Stimulated activated effector memory CD8-positive, alpha-beta T cell treated with anti-CD3 and anti-CD28 coated beads, Interleukin-12 subunit alpha, Interleukin-12 subunit beta, amount 100 ng/mL, for 72 hours (primary cell): ENCODE results near the gene PPP4R4.
"Not testable (repeated sequence)": the region's sequence is repeated elsewhere in the genome, so short reads cannot be mapped to it uniquely, and the experiment has no call there.

Experiments
- ATAC-seq: fragments of 150-1000 bp; cut with Tn5 transposase; 2 replicates; pipeline ENCODE4 v1.10.0; 2021
- DNase-seq, 2 donors: peaks; one replicate each; pipeline ENCODE4 v3.0.0; 2021 to 2022; ENCODE audit warnings: low spot score in 2 of 2
- H3K27ac Mint-ChIP-seq: one replicate; pipeline ENCODE4 v1.8.0; 2022; ENCODE audit warnings: mild to moderate bottlenecking, mixed read lengths
- H3K36me3 Mint-ChIP-seq: one replicate; pipeline ENCODE4 v1.8.0; 2022; ENCODE audit warnings: mild to moderate bottlenecking, mixed read lengths
- H3K4me1 Mint-ChIP-seq: one replicate; pipeline ENCODE4 v1.8.0; 2022; ENCODE audit warnings: mixed read lengths
- H3K4me3 Mint-ChIP-seq: one replicate; pipeline ENCODE4 v1.8.0; 2022; ENCODE audit warnings: mild to moderate bottlenecking, mixed read lengths
- H3K9me3 Mint-ChIP-seq: one replicate; pipeline ENCODE4 v1.8.0; 2022; ENCODE audit warnings: mixed read lengths

PPP4R4 gene

DNA sequence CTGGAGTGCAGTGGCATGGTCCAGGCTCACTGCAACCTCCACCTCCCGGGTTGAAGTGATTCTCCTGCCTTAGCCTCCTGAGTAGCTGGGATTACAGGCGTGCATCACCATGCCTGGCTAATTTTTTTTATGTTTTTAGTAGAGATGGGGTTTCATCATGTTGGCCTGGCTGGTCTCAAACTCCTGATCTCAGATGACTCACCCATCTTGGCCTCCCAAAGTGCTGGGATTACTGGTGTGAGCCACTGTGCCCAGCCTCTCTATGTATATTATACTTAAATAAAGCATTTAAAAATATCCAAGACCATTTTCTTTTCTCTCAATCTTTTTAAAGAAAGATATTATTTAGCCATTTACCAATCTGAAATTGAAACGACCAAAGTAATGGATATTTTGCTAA, 90.1 kb downstream of the PPP4R4 start:
- not testable (repeated sequence) for DNase-seq, H3K36me3 Mint-ChIP-seq, H3K27ac Mint-ChIP-seq, ATAC-seq, H3K4me3 Mint-ChIP-seq, H3K4me1 Mint-ChIP-seq
- H3K9me3 Mint-ChIP-seq = peaks cover 10% of the 10 kb centered on the region

DNA sequence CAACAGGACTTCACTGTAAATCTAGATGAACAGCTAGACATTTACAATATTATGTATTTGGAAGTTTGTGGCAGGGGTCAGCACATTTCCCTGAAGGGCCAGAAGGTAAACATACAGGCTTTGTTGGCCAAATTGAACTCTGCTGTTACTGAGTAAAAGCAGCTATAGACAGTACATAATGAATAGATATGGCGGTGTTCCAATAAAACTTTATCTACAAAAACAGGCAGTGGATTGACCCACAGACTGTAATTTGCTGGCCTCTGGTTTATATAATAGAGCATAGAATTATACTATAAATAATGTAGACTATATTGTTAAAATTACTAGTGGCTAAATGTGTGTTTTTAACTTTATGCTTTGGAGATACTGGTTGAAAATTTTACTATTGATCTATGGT, 93.2 kb downstream of the PPP4R4 start:
- no peaks in the 10 kb centered on the region for H3K4me1 Mint-ChIP-seq
- H3K27ac Mint-ChIP-seq = no peak overlapping the region
- H3K36me3 Mint-ChIP-seq = no peaks in the 10 kb centered on the region
- DNase-seq (no peak), ATAC-seq (no peak)
- no peak overlapping the region for H3K4me3 Mint-ChIP-seq
- peaks cover 8% of the 10 kb centered on the region for H3K9me3 Mint-ChIP-seq

DNA sequence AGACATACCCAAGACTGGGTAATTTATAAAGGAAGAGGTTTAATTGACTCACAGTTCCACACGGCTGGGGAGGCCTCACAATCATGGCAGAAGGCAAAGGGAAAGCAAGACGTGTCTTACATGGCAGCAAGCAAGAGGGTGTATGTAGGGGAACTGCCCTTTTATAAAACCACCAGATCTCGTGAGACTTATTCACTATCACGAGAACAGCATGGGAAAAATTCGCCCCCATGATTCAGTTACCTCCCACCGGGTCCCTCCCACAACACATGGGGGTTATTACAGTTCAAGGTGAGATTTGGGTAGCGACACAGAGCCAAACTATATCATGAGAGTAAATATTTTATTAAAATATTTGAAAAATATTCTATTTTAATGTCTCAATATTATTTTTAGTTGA, 94.5 kb downstream of the PPP4R4 start:
- not testable (repeated sequence) for DNase-seq, H3K4me1 Mint-ChIP-seq, H3K9me3 Mint-ChIP-seq, H3K4me3 Mint-ChIP-seq, H3K36me3 Mint-ChIP-seq, ATAC-seq, H3K27ac Mint-ChIP-seq

DNA sequence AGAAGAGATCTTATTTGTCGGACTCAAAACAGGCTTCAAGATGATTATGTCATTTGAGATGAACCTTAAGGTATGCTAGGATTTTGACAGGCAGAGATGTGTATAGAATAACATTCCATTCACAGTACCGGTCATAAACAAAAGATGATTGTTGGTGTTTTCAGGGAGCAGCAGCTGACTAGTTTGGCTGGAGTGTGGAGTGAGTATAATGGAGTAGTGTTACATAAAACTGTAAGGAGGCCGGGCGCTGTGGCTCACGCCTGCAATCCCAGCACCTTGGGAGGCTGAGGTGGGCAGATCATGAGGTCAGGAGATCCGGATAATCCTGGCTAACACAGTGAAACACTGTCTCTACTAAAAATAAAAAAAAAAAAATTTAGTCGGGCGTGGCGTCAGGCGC, 95.0 kb downstream of the PPP4R4 start:
- Mint-ChIP-seq H3K27ac (no peak overlapping the region), H3K9me3 (no peaks in the 10 kb centered on the region), H3K36me3 (no peaks in the 10 kb centered on the region), H3K4me1 (no peaks in the 10 kb centered on the region), H3K4me3 (no peak overlapping the region)
- DNase-seq = no peak
- ATAC-seq = no peak

DNA sequence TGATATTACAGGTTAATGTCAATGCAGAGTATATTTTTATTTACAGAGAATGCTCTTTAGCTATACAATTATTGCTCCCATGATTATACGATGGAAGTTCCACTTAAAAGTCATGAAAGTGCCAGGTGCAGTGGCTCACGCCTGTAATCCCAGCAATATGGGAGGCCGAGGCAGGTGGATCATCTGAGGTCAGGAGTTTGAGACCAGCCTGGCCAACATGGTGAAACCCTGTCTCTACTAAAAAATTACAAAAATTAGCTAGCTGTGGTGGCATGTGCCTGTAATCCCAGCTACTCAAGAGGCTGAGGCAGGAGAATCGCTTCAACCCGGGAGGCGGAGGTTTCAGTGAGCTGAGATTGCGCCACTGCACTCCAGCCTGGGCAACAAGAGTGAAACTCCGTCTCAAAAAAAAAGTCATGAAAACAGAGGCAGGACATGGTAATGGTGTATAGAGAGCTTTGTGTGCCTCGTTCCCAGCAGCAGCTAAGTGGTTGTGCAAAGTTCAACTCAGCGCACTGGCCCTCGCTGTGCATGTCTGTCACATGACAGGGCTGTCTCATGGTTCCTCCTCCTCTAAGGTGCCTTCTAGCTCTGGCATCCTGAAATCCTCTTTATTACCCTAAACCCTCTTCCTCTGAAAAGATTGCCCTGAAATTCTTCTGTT, 102.9 kb downstream of the PPP4R4 start:
- not testable (repeated sequence) for H3K36me3 Mint-ChIP-seq, H3K9me3 Mint-ChIP-seq, ATAC-seq, H3K27ac Mint-ChIP-seq, H3K4me3 Mint-ChIP-seq, DNase-seq, H3K4me1 Mint-ChIP-seq

DNA sequence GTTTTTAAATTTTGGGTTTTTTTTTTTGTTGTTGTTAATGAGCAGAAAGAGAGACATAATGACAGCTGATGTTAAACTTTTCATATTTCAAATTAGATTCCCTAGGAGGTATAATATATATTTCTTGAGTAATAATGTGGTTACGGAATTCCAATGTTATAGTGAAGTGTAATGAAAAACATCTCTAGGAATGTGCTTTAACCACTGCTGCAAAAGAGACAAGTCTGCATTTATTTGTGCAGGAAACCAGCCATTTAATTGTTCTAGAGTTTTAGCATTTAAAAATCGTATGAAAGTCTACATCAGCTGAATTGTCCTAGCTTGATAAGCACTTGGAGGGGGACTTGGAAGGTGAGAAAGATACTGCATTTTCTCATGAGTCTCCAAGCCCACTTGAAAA, 104.6 kb downstream of the PPP4R4 start:
- no peaks in the 10 kb centered on the region for H3K9me3 Mint-ChIP-seq
- H3K4me3 Mint-ChIP-seq = no peak overlapping the region
- no peaks in the 10 kb centered on the region for H3K4me1 Mint-ChIP-seq
- DNase-seq (no peak), ATAC-seq (no peak)
- H3K36me3 Mint-ChIP-seq = no peaks in the 10 kb centered on the region
- H3K27ac Mint-ChIP-seq = no peak overlapping the region

DNA sequence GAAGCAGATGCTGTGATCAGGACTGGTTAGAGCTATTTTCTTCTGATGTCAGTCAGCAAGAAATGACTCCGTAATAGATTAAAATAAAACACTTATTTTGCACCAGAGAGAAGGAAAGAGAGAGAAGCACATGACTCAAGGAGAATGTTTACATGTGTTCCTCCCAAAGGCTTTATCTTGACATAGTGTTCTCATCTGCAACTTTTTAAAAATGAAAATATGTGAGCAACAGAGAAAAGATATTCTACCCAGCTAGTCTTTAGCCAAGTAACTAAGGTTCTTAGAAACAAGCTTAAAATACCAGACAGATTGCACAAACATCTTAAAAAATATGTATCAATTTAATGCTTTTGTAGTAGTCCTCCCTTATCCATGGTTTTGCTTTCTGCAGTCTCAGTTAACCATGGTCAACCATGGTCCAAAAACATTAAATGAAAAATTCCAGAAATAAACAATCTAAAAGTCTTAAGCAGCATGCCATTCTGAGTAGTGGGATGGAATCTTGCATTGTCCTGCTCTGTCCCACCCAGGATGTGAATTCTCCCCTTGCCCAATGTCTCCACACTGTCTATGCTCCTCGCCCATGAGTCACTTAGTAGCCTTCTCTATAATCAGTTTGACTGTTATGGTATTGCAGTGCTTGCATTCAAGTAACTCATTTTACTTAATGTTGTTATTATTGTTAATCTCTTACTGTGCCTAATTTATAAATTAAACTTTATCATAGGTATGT, 109.0 kb downstream of the PPP4R4 start:
- H3K9me3 Mint-ChIP-seq = no peaks in the 10 kb centered on the region
- H3K27ac Mint-ChIP-seq = no peak overlapping the region
- ATAC-seq (no peak), DNase-seq (no peak)
- no peaks in the 10 kb centered on the region for H3K36me3 Mint-ChIP-seq
- no peaks in the 10 kb centered on the region for H3K4me1 Mint-ChIP-seq
- H3K4me3 Mint-ChIP-seq = no peak overlapping the region

DNA sequence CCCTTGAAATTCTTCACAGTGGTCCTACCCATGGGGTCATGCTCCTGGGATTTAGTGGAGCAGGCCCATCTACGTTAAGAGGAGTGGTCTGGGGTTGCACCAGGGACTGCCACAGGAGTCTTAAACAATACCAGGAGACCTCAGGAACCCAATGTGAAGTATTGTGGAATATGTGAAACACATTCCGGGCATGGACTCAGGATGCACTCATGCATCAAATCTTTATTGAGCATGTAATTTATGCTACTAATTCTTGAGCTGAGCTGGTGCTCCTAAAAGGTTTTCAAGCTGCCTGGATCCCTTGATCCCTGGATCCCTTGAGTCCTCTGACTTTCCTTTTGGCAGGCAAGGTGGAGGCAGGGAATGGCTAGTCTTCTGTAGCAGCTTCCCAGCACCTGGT, 110.1 kb downstream of the PPP4R4 start:
- DNase-seq = no peak
- Mint-ChIP-seq H3K36me3 (no peaks in the 10 kb centered on the region), H3K4me3 (no peak overlapping the region), H3K4me1 (no peaks in the 10 kb centered on the region), H3K9me3 (no peaks in the 10 kb centered on the region), H3K27ac (no peak overlapping the region)
- no peak for ATAC-seq

DNA sequence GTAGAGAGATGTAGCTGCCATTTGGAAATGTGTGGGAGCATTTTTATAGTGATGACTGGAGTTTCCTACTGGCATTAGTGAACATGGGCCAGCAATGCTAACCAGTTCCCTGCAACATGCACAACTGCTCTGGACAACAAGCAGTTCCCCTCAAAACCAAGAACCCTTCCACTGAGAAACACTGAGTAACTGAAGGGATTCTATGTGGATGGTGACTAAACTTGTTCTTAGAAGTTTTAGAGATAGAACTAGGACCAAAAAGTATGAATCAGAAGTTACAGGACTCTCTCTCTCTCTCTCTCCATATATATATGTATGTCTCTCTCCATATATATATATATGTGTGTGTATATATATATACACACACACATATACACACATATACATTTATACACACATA, 111.0 kb downstream of the PPP4R4 start:
- Mint-ChIP-seq H3K9me3 (no peaks in the 10 kb centered on the region), H3K4me3 (no peak overlapping the region), H3K27ac (no peak overlapping the region), H3K4me1 (no peaks in the 10 kb centered on the region), H3K36me3 (no peaks in the 10 kb centered on the region)
- ATAC-seq (peak; percentile 43), DNase-seq (no peak)

DNA sequence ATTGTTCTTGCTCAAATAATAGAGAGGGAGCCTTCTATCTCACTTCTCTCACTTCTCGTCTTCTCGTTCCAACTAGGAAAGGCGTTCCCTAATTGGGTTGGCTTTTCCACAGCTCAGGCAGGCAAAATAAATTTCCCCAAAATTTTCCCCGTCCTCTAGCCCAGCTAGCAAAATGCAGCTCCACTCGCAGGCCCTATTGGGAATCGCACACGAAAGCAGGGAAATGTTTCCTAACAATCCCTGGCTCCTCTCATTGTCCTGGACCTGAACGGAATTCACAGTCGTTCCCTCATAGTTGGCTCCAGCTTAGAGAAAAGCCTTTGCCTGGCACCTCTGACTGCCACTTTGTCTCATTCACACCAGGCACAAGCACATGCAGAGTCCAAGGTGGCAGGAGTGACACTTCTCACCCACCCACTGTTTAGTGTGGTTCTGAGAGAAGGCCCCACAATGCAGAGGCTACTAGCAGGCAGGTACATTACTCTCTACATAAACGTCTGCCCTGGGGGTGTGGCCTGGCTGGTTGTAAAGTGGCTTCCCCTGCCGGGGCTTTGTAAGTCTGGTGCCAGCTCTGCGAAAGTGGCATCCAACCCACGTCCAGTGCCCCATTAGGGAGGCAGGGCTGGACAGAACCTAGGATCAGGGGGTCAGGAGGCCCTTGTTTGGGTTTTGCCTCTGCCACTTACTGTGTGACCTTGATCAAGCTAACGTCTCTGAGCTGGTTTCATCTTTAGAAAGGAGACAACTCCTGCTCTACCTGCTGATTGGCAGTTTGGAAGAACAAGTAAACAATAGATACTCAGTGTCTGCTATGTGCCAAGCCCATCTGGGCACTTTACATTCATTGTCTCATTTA, 114.7 kb downstream of the PPP4R4 start:
- H3K4me3 Mint-ChIP-seq = no peak overlapping the region
- no peaks in the 10 kb centered on the region for H3K36me3 Mint-ChIP-seq
- DNase-seq = no peak
- no peak overlapping the region for H3K27ac Mint-ChIP-seq
- no peaks in the 10 kb centered on the region for H3K9me3 Mint-ChIP-seq
- no peak for ATAC-seq
- no peaks in the 10 kb centered on the region for H3K4me1 Mint-ChIP-seq

DNA sequence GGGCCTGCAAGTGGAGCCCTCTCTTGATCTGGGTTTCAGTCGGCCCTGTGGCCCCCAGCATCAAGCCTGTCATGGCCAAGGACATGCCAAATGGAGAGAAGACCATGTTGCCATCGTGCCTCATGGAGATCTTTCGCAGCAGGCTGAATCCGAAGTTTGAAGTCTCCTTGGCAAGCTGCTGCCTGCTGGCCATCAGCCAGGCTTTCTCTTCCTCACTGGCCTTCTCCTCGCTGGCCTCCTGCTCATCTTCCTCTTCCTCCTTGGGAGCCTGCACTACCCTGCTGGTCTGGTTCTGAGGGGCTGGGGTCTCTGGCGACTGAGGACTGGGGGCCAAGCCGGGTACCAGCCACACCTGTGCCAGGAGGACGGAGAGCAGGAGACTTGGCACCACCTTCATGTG, 116.1 kb downstream of the PPP4R4 start:
- no peak for ATAC-seq
- H3K36me3 Mint-ChIP-seq = no peaks in the 10 kb centered on the region
- H3K4me3 Mint-ChIP-seq = no peak overlapping the region

DNA sequence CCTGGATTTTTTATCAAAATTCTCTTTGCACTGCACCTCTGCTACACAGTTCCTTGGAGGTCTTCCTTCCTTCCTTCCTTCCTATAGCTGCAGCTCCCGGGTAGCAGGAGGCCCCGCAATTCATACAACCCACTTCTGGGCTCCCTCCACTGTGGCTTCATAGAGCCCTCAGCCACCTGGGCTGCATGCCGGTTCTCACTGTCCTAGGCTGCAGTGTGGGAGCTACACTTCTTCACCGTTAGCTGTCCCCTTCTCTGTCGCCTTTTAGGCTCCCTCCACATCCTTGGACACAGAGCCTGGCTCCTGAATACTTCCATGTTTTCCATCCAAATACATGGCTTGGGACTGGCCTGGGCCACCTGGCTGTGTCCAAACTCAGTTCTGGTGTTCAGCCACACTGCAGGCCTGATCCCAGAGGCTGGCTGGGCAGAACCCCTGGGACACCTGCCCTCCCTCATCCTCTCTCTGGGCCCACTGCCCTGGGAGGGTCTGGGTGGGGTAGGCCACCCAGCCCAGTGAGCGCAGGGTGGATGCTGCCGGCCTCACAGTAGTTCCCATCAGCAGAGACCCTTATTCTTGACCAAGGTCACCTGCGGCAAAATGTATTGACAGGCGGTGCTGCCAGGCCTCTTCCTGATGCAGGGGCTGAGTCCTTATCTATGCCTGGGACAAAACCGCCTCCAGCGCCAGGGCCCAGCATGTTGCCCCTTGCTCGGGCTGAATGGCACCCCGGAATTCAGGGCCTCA, 117.2 kb downstream of the PPP4R4 start:
- H3K27ac Mint-ChIP-seq = no peak overlapping the region
- no peaks in the 10 kb centered on the region for H3K4me1 Mint-ChIP-seq
- no peak for DNase-seq
- H3K9me3 Mint-ChIP-seq = no peaks in the 10 kb centered on the region
- ATAC-seq = peak; percentile 14
- H3K36me3 Mint-ChIP-seq = no peaks in the 10 kb centered on the region
- H3K4me3 Mint-ChIP-seq = no peak overlapping the region

More for the DNA sequence above, 116.1 kb downstream of the PPP4R4 start:
- Mint-ChIP-seq H3K9me3 (no peaks in the 10 kb centered on the region), H3K27ac (no peak overlapping the region), H3K4me1 (no peaks in the 10 kb centered on the region)
- no peak for DNase-seq

DNA sequence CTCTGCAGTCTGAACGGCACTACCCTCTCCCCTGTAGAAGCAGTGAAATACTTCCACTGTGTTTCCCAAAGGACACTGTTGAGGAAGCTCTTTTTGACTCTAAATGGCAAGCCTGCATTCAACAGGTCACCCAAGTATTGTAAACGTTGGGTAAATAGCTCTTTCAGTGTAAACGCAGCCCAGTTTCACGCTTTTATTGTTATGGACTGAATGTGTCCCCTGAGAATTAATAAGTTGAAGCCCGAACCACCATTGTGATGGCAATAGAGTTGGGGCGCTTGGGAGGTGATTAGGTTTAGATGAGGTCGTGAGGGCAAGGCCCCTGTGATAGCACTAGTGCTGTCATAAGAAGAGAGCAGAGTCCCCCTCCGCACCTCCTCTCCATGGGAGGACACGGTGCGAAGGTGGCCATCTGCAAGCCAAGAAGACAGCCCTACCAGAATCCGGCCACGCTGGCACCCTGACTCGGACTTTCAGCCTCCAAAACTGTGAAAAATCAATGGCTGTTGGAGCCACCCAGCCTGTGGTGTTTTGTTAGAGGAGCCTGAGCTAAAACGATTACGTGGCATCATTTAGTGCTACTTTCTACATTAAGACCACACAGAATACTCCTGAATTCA, 117.9 kb downstream of the PPP4R4 start:
- no peaks in the 10 kb centered on the region for H3K36me3 Mint-ChIP-seq
- H3K27ac Mint-ChIP-seq = no peak overlapping the region
- ATAC-seq (no peak), DNase-seq (no peak)
- H3K4me3 Mint-ChIP-seq = no peak overlapping the region
- no peaks in the 10 kb centered on the region for H3K9me3 Mint-ChIP-seq
- no peaks in the 10 kb centered on the region for H3K4me1 Mint-ChIP-seq

DNA sequence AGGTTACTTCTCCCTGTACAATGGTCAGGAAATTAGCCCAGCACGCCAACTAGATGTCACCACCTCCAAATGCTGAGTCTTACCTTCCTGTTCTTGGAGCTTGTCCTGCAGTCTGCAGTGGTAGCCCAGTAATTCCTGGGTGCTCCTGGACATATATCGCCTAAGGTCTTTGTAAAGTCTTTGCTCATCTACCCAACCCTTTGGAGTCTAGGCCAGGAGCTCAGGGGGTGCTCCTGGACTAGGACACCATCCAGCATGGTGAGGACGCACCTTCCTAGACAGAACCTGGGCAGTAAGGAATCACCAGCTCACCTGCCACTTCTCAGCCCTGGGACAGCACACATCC, 118.4 kb downstream of the PPP4R4 start:
- ATAC-seq = peak; percentile 16
- Mint-ChIP-seq H3K9me3 (no peaks in the 10 kb centered on the region), H3K36me3 (no peaks in the 10 kb centered on the region)

More for the DNA sequence above, 118.4 kb downstream of the PPP4R4 start:
- no peak overlapping the region for H3K4me3 Mint-ChIP-seq
- no peak overlapping the region for H3K27ac Mint-ChIP-seq
- no peak for DNase-seq
- no peaks in the 10 kb centered on the region for H3K4me1 Mint-ChIP-seq
